Erythroblast (primary cell): ENCODE results near the gene SH3RF2.

ENCODE experiments used
- GATA1 ChIP-seq: IDR thresholded peaks from 2 replicates; pipeline ENCODE4 v1.6.1; 2011; ENCODE audit warnings: low read depth, mild to moderate bottlenecking, control low read depth, low read length, moderate library complexity
- POLR2A ChIP-seq: IDR thresholded peaks from 2 replicates; pipeline ENCODE4 v1.6.1; 2011; ENCODE audit warnings: mild to moderate bottlenecking, low read length

- no peak for TF ChIP-seq POLR2A
- no peak for TF ChIP-seq GATA1
Measured at GRCh38 chr5:146111409-146111808, 175.0 kb downstream of the SH3RF2 start.
